ENCODE measurements around the gene ZDHHC20.
A peak's percentile ranks its signal among the peaks of the same experiment; 100 is the strongest.

ZDHHC20 gene

DNA sequence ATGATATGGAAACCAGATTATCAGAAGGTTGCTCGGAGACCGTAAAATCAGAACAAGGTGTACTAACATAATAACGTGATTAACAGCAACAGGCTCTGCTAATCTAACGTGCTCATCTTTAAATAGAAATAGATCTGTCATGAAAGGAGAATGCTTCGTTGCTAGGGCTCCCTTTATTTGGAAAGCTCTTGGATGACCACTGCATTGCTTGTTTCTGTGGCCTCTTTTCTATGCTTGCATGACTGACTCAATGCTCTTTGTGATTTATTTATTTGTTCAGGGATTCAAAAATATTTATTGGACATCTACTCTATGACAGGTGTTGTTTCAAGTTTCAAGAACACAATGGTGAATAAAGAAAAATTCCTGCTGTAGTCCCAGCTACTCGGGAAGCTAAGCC lies 22.3 kb upstream of the ZDHHC20 start:
- TF ChIP-seq, protein P1, sequence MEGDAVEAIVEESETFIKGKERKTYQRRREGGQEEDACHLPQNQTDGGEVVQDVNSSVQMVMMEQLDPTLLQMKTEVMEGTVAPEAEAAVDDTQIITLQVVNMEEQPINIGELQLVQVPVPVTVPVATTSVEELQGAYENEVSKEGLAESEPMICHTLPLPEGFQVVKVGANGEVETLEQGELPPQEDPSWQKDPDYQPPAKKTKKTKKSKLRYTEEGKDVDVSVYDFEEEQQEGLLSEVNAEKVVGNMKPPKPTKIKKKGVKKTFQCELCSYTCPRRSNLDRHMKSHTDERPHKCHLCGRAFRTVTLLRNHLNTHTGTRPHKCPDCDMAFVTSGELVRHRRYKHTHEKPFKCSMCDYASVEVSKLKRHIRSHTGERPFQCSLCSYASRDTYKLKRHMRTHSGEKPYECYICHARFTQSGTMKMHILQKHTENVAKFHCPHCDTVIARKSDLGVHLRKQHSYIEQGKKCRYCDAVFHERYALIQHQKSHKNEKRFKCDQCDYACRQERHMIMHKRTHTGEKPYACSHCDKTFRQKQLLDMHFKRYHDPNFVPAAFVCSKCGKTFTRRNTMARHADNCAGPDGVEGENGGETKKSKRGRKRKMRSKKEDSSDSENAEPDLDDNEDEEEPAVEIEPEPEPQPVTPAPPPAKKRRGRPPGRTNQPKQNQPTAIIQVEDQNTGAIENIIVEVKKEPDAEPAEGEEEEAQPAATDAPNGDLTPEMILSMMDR (IDR thresholded peaks at IDR 0.05; ENCODE audit: low read depth, low read length): no peak
- Histone ChIP-seq H3K27ac (no peak overlapping the region), H3K27me3 (ENCODE audit: insufficient read depth, low read depth, severe bottlenecking) (peaks cover 5% of the 10 kb centered on the region), H3K4me3 (ENCODE audit: low read depth, low read length) (no peak overlapping the region), H3K9me3 (ENCODE audit: severe bottlenecking) (no peaks in the 10 kb centered on the region), H3K36me3 (no peaks in the 10 kb centered on the region)
- no peak for DNase-seq

DNA sequence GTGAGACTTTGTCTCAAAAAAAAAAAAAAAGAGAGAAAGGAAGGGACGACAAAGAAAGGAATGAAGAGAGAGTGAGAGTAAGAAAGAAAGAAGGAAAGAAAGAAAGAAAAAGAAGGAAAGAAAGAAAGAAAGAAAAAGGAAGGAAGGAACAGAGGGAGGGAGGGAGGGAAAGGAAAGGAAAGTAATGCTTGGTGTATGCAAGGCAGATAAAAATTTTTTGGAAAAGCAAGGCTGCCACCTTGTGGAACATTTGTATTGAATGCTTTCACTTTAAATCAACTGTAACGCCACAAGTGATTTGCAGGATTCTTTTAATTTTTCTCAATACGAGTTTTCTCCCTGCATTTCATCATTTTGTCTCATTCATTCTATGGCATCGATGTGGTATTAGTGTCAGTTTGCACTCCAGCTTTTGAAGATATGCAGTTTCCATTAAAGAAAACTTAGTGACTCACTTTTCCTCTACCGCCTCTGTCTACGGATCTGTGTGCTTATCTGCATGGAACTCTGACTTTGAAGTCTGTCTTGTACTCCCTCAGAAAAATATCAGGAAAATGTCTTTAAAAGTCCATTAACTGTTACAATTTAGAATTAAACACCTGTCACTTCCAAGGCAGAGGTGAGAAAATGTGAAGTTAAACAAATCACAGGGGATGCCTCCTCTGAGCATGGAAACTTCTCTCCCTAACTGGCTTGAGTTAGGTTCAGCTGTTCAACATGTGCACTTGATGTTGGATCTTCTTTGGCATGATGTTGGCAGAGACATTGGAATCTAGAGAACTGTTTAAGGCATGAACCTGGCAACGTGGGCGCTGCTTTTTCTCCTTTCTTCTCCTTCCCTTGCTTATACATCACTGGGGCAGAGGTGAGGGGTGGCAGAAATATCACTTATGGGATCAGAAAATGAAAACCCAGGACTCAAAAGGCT lies 20.0 kb upstream of the ZDHHC20 start:
- Histone ChIP-seq H3K9me3 (ENCODE audit: severe bottlenecking) (no peaks in the 10 kb centered on the region), H3K27ac (no peak overlapping the region), H3K36me3 (no peaks in the 10 kb centered on the region), H3K27me3 (ENCODE audit: insufficient read depth, low read depth, severe bottlenecking) (peaks cover 5% of the 10 kb centered on the region), H3K4me3 (ENCODE audit: low read depth, low read length) (no peak overlapping the region)
- TF ChIP-seq, protein P1 (IDR thresholded peaks at IDR 0.05; ENCODE audit: low read depth, low read length): peak; percentile 56
- DNase-seq: peak; percentile 46

DNA sequence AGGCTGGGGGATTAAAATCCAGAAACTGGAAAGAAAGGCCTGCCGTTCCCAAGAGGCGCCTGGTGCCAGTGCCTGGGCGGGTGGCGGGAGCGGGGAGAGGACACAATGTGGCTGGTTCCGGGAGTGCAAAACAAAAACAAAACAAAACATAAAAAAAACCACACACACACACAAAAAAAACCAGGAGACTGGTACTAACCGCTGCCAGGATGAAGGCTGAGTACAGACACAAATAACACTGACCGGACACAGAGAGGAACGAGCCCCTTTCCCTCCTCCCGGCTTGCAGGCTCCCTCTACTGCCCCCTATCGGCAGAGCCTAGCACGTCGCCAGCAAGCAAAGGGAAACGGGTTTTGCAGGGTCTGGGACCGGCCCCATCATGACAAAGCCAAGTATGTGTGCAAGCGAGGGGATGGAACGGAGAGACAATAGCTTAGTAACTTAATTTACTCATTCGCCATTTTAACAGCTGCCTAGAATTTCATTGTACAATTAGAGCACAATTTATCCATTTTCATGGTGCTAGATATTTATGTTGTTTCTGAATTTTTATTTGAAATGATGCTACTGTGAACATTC lies 17.9 kb upstream of the ZDHHC20 start:
- TF ChIP-seq, protein P1 (IDR thresholded peaks at IDR 0.05; ENCODE audit: low read depth, low read length): peak; percentile 98
- Histone ChIP-seq H3K4me3 (ENCODE audit: low read depth, low read length) (peak overlapping the region; percentile 54), H3K36me3 (no peaks in the 10 kb centered on the region), H3K27ac (peak overlapping the region; percentile 53), H3K9me3 (ENCODE audit: severe bottlenecking) (no peaks in the 10 kb centered on the region), H3K27me3 (ENCODE audit: insufficient read depth, low read depth, severe bottlenecking) (peaks cover 5% of the 10 kb centered on the region)
- peak; percentile 94 for DNase-seq

DNA sequence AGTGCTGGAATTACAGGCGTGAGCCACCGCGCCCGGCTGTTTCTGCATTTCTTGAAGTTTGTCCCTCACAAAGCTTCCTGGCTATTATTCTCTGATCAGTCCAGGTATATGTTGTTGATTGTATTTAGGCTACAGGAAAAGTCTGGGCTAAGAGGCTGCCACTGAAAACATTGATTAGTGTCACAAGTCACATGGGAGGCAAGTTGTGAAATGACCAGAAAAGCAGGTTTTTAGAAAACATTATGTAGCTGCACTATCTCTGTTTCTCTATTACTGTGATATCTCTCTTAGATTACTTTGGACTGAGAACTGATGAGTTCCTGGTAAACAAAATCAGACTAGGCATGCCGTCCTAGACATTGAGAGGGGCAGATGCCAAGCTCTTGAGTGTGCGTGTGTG lies 16.0 kb upstream of the ZDHHC20 start:
- no peaks in the 10 kb centered on the region for H3K36me3 ChIP-seq
- H3K9me3 ChIP-seq (ENCODE audit: severe bottlenecking): peaks cover 6% of the 10 kb centered on the region
- TF ChIP-seq, protein P1 (IDR thresholded peaks at IDR 0.05; ENCODE audit: low read depth, low read length): no peak
- H3K27me3 ChIP-seq (ENCODE audit: insufficient read depth, low read depth, severe bottlenecking): peaks cover 5% of the 10 kb centered on the region
- H3K27ac ChIP-seq: no peak overlapping the region
- H3K4me3 ChIP-seq (ENCODE audit: low read depth, low read length): no peak overlapping the region
- DNase-seq: no peak

DNA sequence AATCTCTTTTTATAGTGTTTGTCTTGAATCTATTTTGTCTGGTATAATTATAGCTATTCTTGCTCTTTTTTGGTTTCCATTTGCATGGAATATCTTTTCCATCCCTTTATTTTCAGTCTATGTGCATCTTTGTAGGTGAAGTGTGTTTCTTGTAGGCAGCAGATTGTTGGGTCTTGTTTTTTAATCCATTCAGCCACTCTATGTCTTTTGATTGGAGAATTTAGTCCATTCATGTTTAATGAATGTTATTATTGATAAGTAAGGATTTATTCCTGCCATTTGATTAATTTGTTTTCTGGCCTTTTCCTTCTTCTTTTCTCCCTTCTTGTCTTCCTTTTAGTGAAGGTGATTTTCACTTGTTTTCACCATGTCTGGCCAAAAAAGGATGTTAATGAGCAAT lies 11.7 kb upstream of the ZDHHC20 start:
- TF ChIP-seq, protein P1 (IDR thresholded peaks at IDR 0.05; ENCODE audit: low read depth, low read length): no peak
- no peak overlapping the region for H3K27ac ChIP-seq

More for the DNA sequence above, 11.7 kb upstream of the ZDHHC20 start:
- Histone ChIP-seq H3K27me3 (ENCODE audit: insufficient read depth, low read depth, severe bottlenecking) (no peaks in the 10 kb centered on the region), H3K9me3 (ENCODE audit: severe bottlenecking) (peaks cover 6% of the 10 kb centered on the region), H3K36me3 (no peaks in the 10 kb centered on the region), H3K4me3 (ENCODE audit: low read depth, low read length) (no peak overlapping the region)
- DNase-seq: no peak

All from WERI-Rb-1 (cell line).